ENCODE results near the gene ATP8A2.
"Not testable (repeated sequence)": the region's sequence is repeated elsewhere in the genome, so short reads cannot be mapped to it uniquely, and the experiment has no call there.

The ATP8A2 gene

GRCh38 chr13:25819856-25820530, 448.2 kb downstream of the ATP8A2 start:
- DNase-seq, result no peak

DNA sequence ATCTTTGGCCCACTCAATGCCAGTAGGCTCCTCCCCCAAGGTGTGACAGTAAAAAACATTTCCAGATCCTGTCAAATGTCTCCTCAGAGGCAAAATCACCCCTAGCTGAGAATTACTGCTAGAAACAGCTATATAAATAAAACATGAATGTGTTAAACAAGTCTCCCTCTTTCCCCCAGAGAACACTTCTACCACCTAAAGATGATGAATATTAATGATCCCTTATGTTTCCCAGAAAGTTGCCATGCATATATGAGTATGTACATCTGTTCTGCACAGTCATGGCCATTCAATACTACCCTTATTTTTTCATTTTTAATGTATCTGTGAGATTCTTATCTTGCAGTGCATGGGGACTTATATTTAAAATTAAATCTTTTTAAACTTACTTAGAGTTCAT, 450.0 kb downstream of the ATP8A2 start:
- no peak for DNase-seq

DNA sequence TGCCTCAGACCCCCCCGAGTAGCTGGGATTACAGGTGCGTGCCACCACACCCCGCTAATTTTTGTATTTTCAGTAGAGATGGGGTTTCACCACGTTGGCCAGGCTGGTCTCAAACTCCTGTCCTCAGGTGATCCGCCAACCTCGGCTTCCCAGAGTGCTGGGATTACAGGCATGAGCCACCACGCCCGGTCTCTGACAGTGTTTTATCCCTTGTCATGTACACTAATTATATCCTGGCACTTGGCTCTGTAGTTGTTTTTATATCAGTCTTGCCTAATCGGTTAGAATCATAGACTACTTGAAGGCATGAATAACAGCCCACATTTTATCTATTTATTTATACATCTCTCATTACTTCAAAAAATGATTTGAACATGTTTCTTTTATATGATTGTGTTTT, 455.4 kb downstream of the ATP8A2 start:
- not testable (repeated sequence) for DNase-seq

- no peak for DNase-seq
These were observed 456.2 kb downstream of the ATP8A2 start for GRCh38 chr13:25827831-25828465.

DNA sequence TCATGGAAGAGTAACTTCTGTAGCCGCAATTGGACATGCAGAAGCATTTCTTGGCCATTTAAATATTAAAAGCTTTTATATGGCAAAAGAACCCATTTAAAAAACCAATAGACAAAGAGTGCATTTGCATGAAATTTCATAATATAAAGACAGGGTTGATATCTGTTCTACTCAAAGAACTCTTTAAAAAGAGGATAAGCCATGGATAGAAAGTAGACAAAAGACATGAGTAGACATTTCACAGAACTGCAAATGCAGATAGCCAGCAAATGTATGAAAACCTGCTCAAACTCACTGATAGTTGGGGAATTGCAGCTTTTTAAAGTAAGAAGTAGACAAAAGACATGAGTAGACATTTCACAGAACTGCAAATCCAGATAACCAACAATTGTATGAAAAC, 462.0 kb downstream of the ATP8A2 start:
- no peak for DNase-seq

DNA sequence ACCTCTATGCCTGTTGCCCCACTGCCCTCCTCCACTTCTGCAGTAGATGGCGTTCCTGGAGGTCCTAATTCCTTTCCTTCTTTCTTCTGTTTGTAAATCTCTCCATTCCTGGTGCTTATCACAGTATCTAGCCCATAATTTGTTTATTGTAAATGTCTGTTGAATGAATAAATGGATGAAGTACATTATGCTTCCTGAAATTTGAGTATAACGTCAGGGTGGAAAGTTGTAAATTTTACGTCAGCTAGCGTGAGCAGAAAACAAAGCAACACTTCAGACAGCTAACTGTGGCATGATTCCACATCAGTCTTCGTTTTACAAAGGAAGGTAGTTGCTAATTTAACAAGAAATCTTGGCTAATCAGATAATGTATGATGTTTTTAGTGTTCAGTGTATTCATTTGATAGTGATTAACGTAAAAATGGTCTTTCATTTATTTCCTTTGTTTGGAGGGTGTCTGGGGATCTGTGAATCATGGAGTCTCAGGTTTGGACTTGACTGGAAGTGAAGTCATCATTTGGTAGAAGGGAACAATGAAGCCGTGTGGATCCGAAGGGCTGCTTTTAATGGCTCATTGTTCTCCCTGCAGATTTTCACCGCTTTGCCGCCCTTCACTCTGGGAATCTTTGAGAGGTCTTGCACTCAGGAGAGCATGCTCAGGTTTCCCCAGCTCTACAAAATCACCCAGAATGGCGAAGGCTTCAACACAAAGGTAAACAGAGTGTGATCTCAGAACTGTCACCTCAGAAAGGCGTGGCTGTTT, 465.0 kb downstream of the ATP8A2 start:
- no peak for DNase-seq

DNA sequence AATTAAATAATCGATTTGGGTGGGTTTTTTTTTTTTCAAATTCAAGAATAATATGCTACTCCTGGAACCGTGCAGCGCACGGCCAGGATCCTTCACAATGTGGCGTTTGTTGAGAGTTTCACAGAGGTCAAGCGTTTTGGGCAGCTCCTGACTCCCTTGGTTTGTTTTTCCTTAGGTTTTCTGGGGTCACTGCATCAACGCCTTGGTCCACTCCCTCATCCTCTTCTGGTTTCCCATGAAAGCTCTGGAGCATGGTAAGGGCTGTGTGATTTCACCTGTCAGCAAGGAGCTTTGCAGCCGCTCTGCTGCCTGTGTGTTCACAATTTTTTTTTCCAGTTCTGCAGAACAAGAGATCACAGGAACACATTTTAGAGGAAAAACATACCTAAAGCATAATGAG, 467.6 kb downstream of the ATP8A2 start:
- DNase-seq, result no peak

DNA sequence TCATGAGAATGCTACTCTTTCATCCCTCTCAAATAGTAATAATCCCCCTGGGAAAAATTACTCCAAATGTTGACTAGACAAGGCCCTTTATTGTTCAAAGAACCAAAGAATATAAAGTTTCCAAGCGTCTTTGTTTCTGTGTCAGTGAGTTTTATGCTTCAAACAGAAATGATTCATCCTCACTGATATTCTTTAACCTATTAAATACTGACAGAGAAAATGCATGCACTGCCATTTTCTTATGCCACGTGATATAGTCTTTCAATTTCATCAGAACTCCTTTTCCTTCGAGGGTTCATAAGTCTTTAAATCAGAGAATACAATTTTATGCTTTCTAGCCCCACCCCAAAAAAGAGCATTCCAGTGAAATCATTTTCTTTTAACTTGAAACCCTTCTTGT, 468.5 kb downstream of the ATP8A2 start:
- no peak for DNase-seq

DNA sequence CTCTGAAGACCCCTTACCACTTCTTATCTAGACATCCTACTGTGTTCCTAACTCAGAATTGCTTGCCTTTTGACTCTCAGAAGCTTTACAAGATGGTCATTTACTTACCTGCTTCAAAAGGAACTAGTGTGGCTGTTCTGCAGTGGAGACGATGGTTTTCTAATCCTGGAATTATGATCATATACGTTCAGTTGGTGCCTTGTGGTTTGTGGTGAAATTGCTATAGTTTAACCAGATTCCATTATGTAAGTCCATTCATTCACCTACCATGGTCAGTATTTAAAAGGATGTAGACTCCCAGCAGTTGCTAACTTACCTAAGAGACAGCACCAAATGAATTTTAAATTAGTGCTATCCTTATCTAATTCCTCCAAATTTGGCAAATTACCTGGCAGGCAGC, 469.2 kb downstream of the ATP8A2 start:
- DNase-seq, result no peak

- no peak for DNase-seq
These were observed 471.9 kb downstream of the ATP8A2 start for GRCh38 chr13:25843692-25844091.

DNA sequence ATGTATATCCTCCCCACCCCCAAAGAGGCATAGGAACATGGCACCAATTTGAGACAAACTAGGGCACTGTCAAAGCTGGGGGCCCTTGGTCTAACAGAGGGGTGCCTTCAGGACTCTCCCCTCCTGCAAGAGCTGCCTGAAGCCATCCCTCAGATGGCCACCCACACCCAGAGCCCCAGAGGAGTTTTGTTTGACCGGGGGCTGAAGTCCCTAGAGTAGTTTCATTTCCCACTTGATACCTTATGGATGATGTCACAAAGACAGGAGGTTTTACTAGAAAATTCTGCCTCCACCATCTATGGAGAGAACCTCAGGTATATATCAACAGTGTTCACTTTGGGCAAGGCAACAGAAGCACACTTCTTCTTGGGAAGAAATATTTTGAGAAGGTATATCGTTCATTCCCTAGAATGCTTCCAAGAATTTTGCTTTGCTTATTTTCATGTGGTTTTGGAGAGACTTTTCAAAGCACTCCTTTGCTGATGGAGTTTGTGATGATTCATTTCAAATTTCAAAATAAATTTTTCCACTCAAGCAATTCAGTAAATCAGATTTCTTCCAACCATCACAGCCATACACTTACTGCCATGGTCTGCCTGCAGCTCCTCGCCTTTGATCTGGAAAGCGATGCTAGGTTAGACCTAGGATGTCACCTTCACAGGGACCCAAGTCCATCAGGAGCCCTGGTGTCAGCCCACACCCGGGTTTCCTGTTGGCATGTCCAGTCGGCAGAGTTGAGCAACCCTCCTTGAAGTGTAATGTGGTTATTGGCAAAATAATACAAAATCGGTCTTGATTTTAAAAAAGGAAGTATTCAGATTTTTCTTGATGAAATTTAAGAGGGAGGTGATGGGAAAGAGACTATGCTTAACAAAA, 473.0 kb downstream of the ATP8A2 start:
- DNase-seq, result no peak

GRCh38 chr13:25846222-25846984, 474.6 kb downstream of the ATP8A2 start:
- no peak for DNase-seq

DNA sequence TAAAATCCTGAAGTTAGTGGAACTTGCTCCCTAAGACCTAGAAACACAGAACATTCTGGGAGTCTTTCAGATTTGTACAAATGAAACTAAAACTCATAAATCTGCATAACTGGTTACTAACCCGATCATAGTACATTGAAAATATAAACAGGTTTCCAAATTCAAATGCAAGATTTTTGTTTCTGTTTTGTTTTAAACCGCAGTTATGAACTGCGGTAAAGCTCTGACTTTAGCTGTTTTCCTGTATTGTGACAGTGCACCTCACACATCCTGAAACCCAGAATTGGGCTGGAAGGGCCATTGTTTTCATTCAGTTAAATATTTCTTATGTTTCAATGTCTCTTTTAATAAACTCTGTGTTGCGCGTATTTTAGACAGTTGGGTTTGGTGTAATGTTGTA, 475.4 kb downstream of the ATP8A2 start:
- no peak for DNase-seq

DNA sequence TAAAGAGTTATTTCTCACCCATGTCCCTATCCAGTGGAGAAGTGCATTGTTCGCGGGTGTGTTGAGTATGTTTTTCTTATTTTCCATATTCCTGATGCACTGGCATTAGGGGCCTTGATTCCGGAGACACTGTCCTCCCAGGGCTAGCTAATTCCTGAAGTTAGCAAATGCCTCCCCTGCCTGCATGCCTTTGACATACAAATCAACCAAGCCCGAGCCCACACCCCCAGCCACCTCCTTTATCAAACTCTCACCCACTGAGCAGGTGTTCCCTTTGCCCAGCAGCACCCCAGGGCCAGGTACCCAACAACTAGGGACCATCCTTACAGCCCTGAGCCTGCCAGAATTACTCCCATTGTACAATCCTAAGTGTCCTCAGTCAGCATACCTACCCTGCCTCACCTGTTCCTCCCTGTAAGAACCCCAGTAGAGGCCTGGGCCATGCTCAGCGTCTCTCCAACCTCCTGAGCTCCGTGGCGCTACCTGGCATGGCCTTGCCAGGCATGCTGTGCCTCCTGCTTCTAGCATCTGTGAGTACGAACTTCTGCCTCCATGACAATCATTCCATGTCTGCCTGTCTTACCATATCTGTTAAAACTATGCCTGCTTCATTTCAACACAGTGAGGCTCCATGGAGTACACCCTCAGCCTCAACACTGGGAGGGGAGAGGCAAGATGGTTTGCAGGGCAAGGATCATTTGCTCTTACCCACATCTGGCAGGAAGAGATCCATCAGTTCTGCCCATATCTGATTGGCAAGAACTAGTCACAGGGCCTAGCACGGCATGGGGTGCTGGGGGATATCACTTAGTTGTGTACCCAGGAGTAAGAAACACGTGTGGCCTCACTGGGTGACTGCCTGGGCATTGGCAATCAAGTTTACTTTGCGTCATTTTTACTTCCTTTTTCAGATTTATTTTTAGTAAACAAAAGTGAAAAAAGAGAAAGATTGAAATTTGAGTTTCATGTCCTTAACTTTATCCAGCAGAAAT, 476.2 kb downstream of the ATP8A2 start:
- no peak for DNase-seq

DNA sequence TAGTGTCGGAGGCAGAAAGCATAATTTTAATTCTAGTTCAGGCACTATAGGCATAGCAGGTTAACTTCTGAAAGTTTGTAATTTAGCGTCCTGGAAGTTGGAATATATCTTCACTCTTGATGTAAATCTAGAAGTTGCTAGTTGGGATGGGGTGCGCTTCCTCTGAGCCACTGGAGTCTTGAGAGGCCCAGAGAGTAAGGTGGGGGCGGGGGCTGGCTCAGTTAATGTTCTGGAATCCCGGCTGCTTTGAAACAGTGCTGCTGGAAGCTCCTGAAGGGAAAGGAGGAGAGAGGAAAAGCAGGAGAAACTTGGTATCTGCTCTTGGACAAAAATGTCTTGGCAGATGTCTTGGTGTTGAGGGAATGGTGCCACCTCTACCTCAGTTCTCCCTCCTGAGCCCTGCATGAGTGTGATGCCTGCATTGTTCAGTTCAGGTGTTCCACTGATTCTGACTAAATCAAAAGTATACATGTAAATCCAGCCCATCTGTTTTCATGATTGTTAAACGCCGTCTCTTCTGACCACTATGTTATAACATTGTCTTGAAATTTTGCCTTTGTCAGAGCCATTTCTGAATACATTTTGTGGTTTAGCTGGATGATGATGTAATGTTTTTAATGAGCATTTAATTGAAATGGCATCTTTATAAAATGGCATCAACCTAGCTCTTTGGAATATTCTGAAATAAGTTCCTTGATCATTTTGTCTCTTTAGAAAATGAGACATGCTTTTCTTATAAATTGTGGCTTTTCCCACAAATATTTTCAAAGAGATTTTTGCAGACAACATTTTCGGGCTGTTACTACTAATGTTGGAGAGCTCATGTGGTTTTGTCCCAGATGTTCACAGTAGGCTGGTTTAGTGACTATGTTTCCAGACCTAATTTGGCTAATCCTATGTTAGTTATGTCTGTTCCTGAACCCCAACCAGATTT, 477.3 kb downstream of the ATP8A2 start:
- DNase-seq, result no peak

DNA sequence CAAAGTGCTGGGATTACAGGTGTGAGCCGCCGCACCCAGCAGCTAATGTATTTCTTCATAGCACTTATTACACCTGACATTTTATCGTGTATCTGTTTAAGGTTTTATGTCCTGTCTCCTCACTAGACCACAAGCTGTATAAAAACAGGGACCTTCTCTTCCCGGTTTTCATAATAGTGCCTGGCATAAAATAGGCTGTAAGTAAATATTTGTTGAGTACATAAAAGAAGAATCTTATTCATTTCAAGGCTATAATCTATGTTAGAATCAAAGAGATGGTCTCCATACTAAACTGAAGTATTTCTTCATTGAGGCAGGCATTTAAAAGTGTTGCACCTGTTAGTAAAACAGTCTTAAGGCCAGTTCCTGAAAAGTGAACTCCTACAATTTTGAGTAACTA, 486.1 kb downstream of the ATP8A2 start:
- no peak for DNase-seq

DNA sequence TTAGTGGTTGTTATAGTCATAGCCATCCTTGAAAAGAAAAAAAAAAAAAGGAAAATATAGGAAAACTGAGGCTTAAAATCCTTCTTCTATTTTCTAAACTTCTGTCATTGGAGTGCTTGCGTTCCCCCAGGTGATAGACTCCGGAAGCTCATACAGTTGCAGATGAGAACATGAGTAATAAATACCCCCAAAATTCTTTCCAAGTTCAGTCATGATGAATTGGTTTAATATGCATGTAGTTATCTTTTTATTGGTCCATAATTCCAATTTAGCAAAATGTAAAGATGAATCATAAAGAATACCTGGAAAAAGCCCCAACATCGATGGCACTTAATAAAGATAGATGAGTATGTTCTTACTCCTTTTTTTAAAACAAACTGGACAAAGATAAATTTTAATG, 487.8 kb downstream of the ATP8A2 start:
- DNase-seq, result no peak

DNA sequence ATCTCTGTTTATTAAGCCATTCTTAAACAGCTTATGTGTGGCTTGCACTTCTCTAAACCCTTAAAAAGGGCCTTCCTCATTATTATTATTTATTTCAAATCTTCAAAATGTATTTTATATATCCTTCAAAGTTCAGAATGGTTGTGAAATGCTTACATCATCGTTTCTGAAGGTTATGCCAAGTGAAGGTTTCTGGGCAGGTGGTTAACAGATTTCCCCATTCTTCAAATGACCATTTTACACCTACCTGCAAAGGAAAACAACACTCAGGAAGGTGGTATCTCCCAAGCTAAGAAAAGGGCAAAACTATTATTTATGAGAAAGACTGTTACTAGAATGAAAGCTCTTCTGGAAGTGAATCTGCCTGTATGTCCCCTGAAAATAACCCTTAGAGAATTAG, 488.5 kb downstream of the ATP8A2 start:
- DNase-seq, result no peak

- no peak for DNase-seq
These were observed 489.1 kb downstream of the ATP8A2 start for GRCh38 chr13:25860862-25861261.

- no peak for DNase-seq
These were observed 490.4 kb downstream of the ATP8A2 start for GRCh38 chr13:25862156-25862555.
